Measurements from ENCODE around the gene KRTAP5-5.
"Not testable (repeated sequence)": the region's sequence is repeated elsewhere in the genome, so short reads cannot be mapped to it uniquely, and the experiment has no call there.

KRTAP5-5 gene

DNA sequence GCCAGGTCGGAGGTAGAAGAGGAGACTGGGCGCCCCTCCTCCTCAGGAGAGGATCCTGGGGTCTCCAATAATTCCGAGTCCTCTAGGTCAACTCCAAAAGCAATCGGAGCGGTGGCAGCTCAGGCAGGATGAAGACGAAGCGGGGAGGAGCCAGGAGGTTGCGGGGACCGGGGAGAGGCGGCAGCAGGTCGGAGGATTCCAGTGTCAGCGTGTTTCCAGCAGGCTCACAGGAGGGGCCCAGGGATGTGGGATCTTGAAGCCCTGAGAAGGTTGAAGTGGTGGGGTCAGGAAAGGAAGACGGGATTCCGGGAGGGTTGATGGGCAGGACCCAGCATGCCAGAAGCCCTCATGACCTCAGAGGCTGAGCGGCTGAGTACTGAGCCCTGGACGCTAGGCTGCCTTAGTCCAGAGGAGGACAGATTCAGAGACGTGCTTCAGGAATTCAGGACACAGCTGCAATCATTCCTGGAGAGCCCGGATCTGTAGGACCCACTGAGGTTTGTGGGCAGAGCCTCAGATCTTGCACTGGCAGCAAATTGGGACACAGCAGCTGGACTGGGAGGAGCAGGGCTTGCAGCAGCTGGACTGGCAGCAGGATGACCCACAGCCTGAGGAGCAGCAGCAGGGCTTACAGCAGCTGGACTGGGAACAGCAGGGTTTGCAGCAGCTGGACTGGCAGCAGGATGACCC, 22.3 kb upstream of the KRTAP5-5 start:
- not testable (repeated sequence) for DNase-seq (ENCODE audit: low read depth in 4 of 4, low spot score in 1 of 4)

DNA sequence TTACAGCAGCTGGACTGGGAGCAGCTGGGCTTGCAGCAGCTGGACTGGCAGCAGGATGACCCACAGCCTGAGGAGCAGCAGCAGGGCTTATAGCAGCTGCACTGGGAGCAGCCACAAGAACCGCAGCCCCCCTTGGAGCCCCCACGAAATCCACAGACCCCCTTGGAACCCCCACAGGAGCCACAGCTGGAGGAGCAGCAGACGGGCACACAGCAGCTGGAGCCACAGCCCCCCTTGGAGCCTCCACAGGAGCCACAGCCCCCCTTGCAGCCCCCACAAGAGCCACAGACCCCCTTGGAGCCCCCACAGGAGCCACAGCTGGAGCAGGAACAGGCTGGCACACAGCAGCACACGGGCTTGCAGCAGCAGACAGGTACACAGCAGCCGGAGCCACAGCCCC, 21.7 kb upstream of the KRTAP5-5 start:
- DNase-seq (ENCODE audit: low read depth in 4 of 4, low spot score in 1 of 4), result not testable (repeated sequence)

DNA sequence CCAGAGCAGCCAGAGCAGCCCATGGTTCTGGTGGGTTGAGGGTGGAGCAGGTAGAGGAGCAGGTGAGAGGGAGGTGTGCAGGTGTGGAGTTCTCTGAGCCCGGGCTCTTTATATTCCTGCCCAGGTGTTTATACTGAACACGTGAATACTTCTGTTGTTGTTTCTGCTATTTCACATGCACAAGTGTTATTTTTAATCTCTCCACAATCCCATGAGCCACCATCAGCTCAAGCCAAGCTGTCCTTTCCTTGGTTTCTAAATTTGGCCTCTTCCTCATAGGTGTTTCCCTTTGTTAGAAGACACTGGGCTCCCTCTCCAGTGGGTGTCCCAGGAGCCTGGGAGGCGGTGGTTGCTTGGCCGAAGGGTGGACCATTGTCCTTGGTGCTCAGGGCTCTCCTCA, 21.2 kb upstream of the KRTAP5-5 start, which contains the start of gene KRTAP5-3:
Gene KRTAP5-3 (minus strand): TSS at position 101 of the 400 bp plus-strand sequence. CDS start 78 bp downstream, at position 23.
- no peak for DNase-seq (ENCODE audit: low read depth in 4 of 4, low spot score in 1 of 4)

DNA sequence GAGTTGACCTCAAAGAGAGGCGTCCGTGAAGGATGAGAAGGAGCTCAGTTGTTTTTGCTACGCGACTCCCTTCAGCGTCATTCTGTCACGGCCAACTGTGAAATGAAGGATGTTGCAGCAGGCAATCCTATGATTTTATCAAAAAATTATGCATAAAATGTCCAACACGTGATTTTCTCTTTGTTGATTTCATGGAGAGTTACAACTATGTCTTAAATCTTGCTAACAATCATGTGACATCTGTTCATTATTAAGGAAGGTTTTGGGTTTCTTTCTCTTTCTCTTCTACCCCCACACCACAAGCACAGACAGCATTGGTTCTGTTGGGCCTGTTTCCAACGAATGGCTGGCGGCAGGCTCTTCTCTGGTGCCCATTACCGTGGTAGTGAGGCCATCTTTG, 11.3 kb upstream of the KRTAP5-5 start:
- DNase-seq (ENCODE audit: low read depth in 4 of 4, low spot score in 1 of 4), result no peak

DNA sequence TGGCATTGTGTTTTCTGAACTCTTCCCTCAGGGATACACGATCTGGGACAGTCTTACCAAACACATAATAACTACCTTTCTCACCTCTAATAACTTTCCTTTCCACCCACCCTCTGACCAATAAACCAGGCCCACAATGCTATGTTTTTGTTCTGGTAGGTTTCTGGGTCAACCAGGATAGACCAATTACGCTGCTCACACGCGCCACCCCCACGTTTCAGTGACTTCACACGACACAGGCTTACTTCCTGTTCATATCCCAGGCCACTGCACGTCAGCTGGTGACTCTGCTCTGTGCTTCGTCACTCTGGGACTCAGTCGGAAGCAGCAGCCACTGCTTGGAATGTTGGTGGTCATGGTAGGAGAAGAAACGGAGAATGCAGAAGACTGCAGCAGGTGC, 10.1 kb upstream of the KRTAP5-5 start:
- no peak for DNase-seq (ENCODE audit: low read depth in 4 of 4, low spot score in 1 of 4)

DNA sequence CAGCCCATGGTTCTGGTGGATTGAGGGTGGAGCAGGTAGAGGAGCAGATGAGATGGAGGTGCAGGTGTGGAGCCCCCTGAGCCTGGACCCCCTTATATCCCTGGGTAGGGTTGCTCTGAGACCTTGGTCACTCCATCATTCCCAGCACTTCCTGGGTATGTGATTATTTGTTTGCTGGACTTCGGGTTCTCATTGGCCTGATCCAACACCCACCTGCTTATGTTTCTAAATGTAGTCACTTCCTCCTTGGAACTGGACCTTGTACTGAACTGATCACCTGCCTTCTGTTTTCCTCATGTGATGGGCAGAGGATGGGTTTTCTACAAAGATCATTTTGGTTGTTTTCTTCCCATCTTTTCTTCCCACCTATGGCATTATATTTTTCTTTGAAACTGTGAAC, 7.5 kb upstream of the KRTAP5-5 start, which contains the start of gene KRTAP5-4:
Gene KRTAP5-4 (minus strand): TSS at position 53 of the 400 bp plus-strand sequence. CDS start 45 bp downstream, at position 8.
- no peak for DNase-seq (ENCODE audit: low read depth in 4 of 4, low spot score in 1 of 4)

DNA sequence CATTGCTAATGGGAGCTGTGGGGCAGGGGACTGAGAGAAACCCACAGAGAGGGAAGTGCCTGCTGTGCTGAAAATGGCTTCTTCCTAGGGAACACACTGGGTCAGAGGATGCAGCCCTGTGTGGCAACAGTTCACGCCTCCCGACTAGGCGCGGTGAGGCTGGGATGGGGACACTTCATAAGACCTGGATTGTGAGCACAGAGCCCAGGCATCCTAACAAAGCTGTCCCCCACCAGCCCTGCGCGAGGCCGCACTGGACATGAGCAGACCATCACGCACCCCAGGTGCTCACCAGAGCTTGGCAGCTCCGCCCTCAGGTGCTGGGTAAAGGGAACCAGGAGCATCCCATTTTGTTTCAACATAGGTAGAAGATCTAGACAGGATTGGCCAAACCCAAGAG, 5.9 kb upstream of the KRTAP5-5 start:
- no peak for DNase-seq (ENCODE audit: low read depth in 4 of 4, low spot score in 1 of 4)

DNA sequence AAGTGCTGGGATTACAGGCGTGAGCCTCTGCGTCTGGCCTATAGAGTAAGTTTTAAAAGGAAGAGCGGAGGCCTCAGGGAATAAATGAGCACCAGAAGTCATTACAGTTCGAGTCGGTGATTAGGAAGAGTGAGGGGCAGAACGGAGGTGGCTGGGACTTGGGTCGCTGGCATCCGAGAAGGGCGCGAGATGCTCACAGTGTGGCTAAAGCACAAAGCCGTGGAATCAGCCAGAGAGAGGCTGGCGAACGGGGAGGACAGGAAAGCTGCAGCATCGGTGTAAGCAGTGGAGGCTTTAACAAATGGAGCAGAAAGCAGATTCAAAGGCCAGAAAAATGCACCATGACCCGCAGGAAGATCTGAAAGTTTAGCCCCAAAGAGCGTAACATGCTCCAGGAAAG, 5.0 kb upstream of the KRTAP5-5 start:
- DNase-seq (ENCODE audit: low read depth in 4 of 4, low spot score in 1 of 4), result no peak

DNA sequence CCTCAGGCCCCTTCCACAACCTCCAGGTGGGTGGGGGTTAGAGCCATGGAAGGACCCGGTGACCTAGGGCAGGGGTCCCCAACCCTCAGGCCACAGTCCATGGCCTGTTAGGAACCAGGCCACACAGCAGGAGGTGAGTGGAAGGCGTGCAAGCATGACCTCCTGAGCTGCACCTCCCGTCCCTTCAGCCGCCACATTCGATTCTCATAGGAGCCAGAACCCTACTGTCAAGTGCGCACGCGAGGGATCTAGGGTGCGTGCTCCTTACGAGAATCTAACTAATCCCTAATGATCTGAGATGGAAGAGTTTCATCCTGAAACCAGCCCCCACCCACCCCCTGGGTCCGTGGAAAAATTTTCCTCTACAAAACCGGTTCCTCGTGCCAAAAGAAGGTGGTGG, 4.0 kb upstream of the KRTAP5-5 start:
- DNase-seq (ENCODE audit: low read depth in 4 of 4, low spot score in 1 of 4), result no peak

DNA sequence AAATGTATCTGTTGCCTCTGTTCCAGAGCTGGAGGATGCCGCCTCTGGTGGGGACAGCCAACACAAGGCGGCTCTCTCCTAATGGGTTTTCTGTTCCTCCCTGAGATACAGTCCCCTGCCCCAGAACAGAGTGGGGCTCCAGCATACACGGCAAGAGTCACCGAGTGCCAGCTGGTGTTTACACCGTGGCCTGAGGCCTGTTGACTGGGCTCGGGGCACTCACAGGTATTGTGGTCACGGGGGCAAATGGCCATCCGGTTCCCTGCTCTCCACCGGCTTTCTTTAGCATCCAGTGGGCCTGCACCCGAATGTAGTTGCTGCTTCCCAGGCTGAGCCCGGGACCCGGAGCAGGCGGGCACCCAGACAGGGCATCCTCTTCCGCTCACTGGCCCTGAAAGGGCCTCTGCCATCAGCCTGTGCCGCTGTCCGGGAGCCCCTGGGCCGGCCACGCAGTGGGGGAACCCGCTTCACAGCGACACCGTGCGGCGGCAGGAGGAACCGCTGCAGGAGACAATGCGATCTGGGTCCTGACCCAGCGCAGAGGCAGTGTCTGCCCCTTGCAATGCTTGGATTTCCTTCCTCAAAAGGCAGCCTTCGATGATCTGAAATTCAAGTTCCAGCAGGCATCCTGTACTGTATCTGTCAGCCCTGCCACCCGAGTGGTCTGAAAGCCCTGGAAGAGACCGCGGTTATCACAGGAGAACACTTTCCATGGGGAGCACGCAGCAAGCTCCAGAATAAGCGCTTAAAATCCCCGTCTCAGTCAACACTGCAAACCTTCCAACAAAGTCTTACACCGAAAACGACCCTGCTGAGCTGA, 859 bp upstream of the KRTAP5-5 start:
- DNase-seq (ENCODE audit: low read depth in 4 of 4, low spot score in 1 of 4), result peak; percentile 42 to 56 (median 44)

DNA sequence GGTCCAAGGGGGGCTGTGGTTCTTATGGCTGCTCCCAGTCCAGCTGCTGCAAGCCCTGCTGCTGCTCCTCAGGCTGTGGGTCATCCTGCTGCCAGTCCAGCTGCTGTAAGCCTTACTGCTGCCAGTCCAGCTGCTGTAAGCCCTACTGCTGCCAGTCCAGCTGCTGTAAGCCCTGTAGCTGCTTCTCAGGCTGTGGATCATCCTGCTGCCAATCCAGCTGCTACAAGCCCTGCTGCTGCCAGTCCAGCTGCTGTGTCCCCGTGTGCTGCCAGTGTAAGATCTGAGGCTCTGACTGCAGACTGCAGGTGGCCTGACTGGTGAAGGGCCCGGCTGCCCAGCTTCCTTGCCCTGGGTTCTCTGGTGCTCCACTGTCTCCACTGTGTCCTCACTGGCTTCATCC, 696 bp downstream of the KRTAP5-5 start:
- no peak for DNase-seq (ENCODE audit: low read depth in 4 of 4, low spot score in 1 of 4)

DNA sequence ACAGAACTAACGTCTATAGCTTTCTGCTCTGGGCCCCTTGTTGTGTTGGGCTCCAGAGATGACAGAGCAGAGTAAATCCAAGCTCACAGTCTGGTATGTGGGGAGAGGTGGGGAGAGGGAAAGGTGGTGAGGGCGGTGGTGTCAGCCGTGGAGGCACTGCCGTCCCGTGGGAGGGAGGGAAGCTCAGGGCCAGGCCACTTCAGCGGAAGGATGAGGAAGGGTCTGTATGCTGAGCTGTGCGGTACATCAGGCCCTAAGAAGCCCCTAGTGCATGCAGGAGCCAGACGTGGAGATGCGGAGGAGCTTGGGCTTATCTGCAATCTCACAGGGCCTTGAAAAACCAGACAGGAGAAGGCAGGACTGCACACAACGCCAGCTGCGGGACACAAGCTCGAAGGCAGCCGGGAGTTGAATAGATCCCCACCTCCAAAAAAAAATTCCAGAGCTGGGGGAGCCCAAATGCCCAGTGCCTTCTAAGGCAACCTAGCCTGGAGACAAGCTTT, 1.5 kb downstream of the KRTAP5-5 start:
- DNase-seq (ENCODE audit: low read depth in 4 of 4, low spot score in 1 of 4), result no peak

DNA sequence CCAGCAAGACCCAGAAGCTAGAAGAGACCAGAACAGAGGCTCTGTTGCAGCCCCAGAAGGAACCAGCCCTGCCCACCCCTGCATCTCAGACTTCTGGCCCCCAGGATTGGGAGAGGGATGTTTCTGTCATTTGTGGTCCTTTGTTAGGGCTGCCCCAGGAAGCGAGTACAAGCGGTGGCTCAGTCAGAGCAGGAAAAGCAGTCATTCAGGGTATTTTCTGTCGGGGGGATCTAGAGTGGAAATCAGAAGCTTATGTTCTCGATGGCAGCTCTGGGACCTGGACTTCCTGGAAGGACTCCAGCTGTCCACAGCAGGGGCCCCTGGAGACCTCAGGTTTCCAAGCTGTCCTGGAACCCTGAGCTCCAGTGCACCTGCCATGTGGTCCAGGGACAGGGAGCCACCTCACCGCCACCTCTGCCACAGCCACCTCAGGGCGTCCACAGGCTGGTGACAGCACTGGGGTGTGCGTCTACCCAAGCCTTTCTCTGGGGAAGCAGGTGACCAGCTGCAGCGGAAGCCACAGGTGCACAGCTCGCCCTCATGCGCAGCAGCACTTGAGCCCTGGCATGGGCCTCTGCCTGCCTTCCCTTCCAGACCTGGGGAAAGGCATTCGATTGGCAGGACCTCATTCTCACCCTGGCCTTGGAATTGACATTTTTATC, 2.6 kb downstream of the KRTAP5-5 start:
- DNase-seq (ENCODE audit: low read depth in 4 of 4, low spot score in 1 of 4), result no peak

DNA sequence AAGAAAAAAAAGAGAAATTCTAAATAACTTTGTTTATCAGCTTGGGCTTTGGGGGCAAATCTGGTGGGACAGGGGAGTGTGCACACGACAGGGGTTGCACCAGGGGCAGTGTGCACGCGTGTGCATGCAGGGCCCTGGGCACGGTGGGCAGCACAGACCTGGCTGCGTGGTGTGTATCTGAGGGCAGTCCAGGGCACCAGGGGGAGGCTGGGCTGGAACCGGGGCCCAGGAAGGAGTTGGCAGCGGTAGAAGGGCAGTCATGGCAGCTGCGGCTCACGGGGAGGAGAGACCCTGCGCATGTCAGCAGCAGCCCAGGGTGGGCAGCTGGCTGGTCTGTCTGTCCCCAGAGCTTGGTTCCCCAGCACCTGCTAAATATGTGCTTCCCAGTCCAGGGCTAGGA, 4.3 kb downstream of the KRTAP5-5 start:
- DNase-seq (ENCODE audit: low read depth in 4 of 4, low spot score in 1 of 4), result no peak

DNA sequence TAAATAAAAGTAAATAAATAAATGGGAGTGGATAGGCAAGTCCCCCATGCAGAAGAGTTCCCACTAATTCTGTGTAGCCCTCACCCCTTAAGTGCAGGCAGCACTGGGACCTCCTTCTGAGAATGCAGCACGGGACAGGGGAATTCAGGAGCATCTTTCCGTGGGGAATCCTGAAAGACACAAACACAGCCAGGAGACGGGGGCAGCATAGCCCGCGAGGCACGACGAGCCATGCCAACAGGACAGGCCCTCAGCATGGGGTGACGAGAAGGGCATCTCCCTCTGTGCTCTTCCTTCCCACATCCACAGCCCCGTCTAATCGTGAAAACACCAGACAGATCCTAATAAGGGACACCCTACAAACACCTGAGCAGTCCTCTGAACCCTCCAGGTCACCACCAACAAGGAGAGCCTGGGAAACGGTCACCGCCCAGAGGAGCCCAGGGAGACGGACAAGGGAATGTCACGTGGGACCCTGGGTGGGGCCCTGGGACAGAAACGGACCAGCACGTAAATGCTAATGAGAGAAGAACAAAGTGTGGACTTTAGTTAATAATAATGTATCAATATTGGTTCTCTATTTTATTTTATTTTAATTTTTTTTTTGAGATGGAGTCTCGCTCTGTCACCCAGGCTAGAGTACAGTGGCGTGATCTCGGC, 6.8 kb downstream of the KRTAP5-5 start:
- no peak for DNase-seq (ENCODE audit: low read depth in 4 of 4, low spot score in 1 of 4)

DNA sequence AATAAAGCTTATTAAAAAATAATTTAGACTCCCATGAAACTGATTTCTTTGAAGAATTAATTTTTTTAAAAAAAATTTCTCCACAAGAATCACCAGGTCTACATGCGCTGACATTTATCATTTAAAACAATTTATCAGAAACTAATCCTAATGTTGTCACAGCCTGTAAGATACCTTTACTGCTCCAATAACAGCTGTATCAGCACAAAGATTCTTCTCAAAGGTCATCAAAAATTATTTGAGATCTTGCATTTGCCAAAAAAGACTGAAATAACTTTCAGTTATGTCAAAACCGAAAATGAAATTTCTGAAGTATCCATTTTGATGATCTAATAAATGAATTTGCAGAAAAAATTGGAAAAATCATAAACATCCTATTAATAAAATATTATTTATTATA, 8.1 kb downstream of the KRTAP5-5 start:
- DNase-seq (ENCODE audit: low read depth in 4 of 4, low spot score in 1 of 4), result no peak

DNA sequence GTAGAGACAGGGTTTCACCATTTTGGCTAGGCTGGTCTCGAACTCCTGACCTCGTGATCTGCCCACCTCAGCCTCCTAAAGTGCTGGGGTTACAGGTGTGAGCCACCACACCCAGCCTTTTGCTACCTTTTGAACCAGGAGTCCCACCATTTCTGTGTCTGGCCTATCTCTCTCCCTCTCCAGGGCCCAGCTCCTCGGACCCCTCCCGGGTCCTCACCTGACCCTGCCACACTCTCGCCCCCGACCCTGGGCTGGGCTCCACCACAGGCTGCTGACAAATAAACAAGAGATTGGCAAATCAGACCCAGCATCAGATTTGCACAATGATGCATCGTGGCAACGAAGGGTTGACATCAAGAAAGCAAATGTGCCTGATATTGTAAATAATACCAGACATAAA, 8.8 kb downstream of the KRTAP5-5 start:
- DNase-seq (ENCODE audit: low read depth in 4 of 4, low spot score in 1 of 4), result no peak

DNA sequence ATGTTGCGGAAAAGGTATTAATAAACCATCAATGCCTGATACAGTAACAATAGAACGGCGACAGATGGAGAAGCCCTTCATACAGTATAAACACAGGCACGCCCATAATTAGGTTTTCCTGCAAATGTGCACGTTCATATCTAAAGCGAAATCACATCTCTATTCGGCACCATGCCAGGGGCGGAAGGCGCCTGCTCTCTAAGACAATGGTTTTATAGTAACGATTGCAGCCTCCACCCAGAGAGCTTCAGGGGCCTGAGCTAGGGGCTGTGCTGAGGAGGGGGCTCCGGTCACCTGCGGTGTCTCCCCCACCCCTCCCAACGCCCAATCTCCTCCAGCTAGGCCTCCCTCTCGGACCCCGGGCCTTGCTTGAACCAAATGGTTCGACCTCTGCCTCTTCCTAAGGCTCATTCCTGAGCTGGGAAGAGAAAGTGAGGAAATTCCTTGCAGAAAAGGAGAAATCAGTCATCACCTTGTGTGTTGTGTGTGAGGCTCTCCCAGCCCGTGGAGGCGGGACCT, 9.6 kb downstream of the KRTAP5-5 start:
- no peak for DNase-seq (ENCODE audit: low read depth in 4 of 4, low spot score in 1 of 4)

DNA sequence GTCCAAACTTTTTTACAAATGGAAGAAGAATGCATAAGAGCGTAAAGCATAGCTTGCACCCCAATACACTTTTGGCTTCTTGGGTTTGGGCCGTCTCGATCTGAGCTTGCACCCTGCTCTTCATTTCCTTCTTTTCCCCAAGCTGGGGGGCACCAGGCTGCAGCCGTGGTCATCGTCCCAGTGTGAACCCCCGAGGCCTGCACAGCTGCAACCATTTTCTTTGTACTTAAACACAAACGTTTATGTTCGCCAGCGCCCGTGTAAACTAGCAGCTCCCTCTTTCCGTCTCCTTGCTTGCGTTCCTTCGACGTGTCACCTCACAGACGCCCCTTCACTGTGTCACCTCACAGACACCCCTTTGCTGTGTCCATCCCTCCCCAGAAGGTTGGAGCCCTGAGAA, 10.1 kb downstream of the KRTAP5-5 start:
- DNase-seq (ENCODE audit: low read depth in 4 of 4, low spot score in 1 of 4), result no peak

DNA sequence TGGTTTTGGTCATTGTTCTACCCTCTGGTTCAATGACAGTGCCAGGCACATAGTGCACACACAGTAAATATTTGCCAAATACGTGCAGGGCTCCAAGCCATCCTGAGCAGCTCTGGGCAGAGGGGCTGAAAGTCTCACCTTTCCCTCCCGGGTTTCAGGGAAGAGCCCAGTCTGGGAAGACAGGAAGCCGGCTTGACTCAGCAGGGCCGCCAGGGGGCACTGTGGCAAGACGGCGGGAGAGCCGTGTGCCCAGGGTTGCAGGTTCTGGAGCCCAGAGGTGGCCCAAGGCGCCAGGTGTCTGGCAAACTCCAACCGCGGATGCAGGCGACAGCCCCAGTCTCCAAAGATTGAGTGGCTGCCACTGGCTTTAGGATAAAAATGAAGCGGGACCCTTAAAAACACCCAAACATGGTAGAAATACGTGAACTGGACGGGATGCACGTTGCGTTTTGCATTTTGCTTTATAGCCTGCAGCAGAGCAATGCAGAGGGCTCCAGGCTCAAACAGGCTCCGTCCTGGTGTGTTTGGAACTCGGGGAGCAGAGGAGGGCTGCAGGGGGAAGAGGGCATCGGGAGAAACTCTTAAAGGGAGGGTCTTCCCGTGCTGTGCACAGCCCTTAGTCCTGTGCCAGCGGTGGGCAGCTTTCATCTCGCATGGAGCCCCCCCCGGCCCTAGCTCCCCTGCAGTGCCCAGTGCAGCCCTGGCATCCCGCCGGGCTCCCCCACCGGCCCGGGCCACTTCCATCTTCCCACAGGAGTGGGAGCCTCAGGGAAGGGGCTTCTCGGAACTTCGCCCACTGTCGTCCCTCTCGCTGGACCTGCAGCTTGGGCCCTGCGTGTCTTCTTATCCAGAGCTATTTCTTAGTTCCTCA, 10.7 kb downstream of the KRTAP5-5 start:
- no peak for DNase-seq (ENCODE audit: low read depth in 4 of 4, low spot score in 1 of 4)

Measured in stimulated activated CD4-positive, alpha-beta T cell treated with anti-CD3 and anti-CD28 coated beads, Interleukin-1b, Interleukin-23, amount 100 ng/mL, for 24 hours (primary cell).